ENCODE results near the gene C2CD4C. TPM values are rescaled to one million over a fixed set of nuclear protein-coding genes. Genes with fewer than 3 reads are reported as not detected.

The C2CD4C gene, protein sequence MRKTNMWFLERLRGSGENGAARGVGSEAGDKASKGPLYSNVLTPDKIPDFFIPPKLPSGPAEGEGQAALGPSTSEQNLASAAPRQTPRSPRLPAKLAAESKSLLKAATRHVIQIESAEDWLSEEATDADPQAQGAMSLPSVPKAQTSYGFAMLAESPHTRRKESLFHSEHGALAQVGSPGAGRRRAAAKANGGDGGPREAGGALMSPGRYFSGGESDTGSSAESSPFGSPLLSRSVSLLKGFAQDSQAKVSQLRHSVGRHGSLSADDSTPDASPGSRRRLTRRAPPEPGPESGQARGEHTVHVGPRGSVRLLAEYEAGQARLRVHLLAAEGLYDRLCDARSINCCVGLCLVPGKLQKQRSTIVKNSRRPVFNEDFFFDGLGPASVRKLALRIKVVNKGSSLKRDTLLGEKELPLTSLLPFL
- under 0.01 TPM in 1 of 2 replicates, not detected in the other for total RNA-seq (ENCODE audit: low replicate concordance)

DNA sequence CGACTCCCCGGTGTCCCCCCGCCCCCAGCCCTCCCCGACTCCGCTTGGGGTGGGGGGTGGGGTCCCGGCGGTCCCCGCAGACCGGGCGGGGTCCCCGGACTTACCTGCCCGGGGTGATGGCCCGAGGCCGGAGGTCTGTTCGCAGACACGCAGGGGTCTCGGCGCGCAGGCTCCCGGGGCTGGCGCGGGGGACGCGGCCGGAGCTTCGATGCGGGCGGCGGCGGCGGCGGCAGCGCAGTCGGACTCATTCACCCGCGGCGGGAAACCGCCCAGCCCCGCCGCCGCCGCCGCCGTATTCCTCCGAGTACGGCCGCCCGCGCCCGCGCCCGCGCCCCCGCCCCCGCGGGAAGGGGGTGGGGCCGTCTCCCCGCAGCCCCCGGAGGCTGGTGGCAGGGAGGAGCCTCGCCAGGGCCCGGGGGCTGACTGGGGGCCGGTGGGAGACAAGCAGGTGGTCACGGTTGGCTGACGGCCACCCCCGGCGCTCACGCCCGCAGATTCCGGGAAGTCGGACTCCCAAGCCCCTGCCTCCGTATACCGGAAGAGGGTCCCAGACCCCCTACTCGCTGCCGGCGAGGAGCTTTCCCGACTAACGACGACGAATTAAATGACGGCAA, at the start of gene C2CD4C:
TSS of gene C2CD4C (minus strand) at position 246 of the 614 bp plus-strand sequence. CDS start 786 bp downstream, outside the sequence.

Other genes starting within 250 kb of the C2CD4C start
- 1.9 and 11.2 TPM in 2 replicates for gene PLPP2, start 117.7 kb downstream of the C2CD4C start, total RNA-seq (ENCODE audit: low replicate concordance)
- 13.1 and 23.5 TPM in 2 replicates for gene MIER2, start 64.4 kb downstream of the C2CD4C start, total RNA-seq (ENCODE audit: low replicate concordance)
- gene SHC2, start 51.9 kb upstream of the C2CD4C start, total RNA-seq (ENCODE audit: low replicate concordance) = 0.08 and 4.1 TPM in 2 replicates
- not detected in 2 replicates for gene MADCAM1, start 87.3 kb upstream of the C2CD4C start, total RNA-seq (ENCODE audit: low replicate concordance)
- 13.9 and 23.9 TPM in 2 replicates for gene TPGS1, start 98.3 kb upstream of the C2CD4C start, total RNA-seq (ENCODE audit: low replicate concordance)
- gene CDC34, start 122.6 kb upstream of the C2CD4C start, total RNA-seq (ENCODE audit: low replicate concordance) = 81.4 and 83.4 TPM in 2 replicates
- 0.08 TPM in 1 of 2 replicates, not detected in the other for gene GZMM, start 134.9 kb upstream of the C2CD4C start, total RNA-seq (ENCODE audit: low replicate concordance)
- 284 and 347 TPM in 2 replicates for gene BSG, start 163.4 kb upstream of the C2CD4C start, total RNA-seq (ENCODE audit: low replicate concordance)
- gene HCN2, start 180.7 kb upstream of the C2CD4C start, total RNA-seq (ENCODE audit: low replicate concordance) = 0.30 and 1.2 TPM in 2 replicates
- gene POLRMT, start 224.4 kb upstream of the C2CD4C start, total RNA-seq (ENCODE audit: low replicate concordance) = 16.6 and 19.8 TPM in 2 replicates
- gene FGF22, start 230.7 kb upstream of the C2CD4C start, total RNA-seq (ENCODE audit: low replicate concordance) = not detected in 2 replicates